ENCODE results near the gene ELP2. TPM values are rescaled to one million over a fixed set of nuclear protein-coding genes. Genes with fewer than 3 reads are reported as not detected.
A peak's percentile ranks its signal among the peaks of the same experiment; 100 is the strongest.

The ELP2 gene
- total RNA-seq, 1 experiment from 2014 or later = 47.3 TPM

- no peaks in the 10 kb centered on the region for H3K9me3 ChIP-seq (ENCODE audit: low read length)
- no peaks in the 10 kb centered on the region for H4K20me1 ChIP-seq (ENCODE audit: low read length)
- ATAC-seq (peak; percentile 54), DNase-seq (peak; percentile 19)
- no TSS peak for BruUV-seq (replicated peaks)
- H2AFZ ChIP-seq (ENCODE audit: low read length) = no peak overlapping the region
- H3K4me2 ChIP-seq (ENCODE audit: low read length) = peak overlapping the region; percentile 57
- no peak overlapping the region for H3K9ac ChIP-seq (ENCODE audit: low read length)
- ChIA-PET POLR2A (ENCODE audit: unreplicated experiment) (no interaction called here), CTCF (interaction anchor here (1.0 kb wide), 1 partner anchor 19 kb away, joined by 3 read pairs; no protein-coding TSS in a partner anchor)
- H3K4me1 ChIP-seq (ENCODE audit: insufficient read depth, low read length) = peaks cover 14% of the 10 kb centered on the region
- no peaks in the 10 kb centered on the region for H3K27me3 ChIP-seq (ENCODE audit: low read length)
- TF ChIP-seq EZH2 (IDR thresholded peaks at IDR 0.05; ENCODE audit: low read length, unreplicated experiment) (no peak), EZH2phosphoT487 (IDR thresholded peaks at IDR 0.05; ENCODE audit: borderline replicate concordance, low read length) (no peak)
- TF ChIP-seq, protein P1, sequence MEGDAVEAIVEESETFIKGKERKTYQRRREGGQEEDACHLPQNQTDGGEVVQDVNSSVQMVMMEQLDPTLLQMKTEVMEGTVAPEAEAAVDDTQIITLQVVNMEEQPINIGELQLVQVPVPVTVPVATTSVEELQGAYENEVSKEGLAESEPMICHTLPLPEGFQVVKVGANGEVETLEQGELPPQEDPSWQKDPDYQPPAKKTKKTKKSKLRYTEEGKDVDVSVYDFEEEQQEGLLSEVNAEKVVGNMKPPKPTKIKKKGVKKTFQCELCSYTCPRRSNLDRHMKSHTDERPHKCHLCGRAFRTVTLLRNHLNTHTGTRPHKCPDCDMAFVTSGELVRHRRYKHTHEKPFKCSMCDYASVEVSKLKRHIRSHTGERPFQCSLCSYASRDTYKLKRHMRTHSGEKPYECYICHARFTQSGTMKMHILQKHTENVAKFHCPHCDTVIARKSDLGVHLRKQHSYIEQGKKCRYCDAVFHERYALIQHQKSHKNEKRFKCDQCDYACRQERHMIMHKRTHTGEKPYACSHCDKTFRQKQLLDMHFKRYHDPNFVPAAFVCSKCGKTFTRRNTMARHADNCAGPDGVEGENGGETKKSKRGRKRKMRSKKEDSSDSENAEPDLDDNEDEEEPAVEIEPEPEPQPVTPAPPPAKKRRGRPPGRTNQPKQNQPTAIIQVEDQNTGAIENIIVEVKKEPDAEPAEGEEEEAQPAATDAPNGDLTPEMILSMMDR (conservative IDR thresholded peaks at IDR 0.05; ENCODE audit: low read depth, low read length) = no peak
- intact Hi-C loops (cut with micrococcal nuclease) = no loop called here
- H3F3A ChIP-seq (ENCODE audit: low read length, unreplicated experiment) = no peaks in the 10 kb centered on the region
- H3K79me2 ChIP-seq (ENCODE audit: low read length) = no peaks in the 10 kb centered on the region
- H3K36me3 ChIP-seq (ENCODE audit: low read depth, low read length) = no peaks in the 10 kb centered on the region
- no peaks in the 10 kb centered on the region for H3K9me2 ChIP-seq (replicated peaks; ENCODE audit: low read length)
- no peak overlapping the region for H3K4me3 ChIP-seq (ENCODE audit: low read length)
- 0 out of 2 replicates have a peak overlapping the region, but pooled peaks have one; percentile 25 for H3K27ac ChIP-seq (ENCODE audit: low read length)
These were observed 20.0 kb upstream of the ELP2 start for GRCh38 chr18:36109737-36110136.

DNA sequence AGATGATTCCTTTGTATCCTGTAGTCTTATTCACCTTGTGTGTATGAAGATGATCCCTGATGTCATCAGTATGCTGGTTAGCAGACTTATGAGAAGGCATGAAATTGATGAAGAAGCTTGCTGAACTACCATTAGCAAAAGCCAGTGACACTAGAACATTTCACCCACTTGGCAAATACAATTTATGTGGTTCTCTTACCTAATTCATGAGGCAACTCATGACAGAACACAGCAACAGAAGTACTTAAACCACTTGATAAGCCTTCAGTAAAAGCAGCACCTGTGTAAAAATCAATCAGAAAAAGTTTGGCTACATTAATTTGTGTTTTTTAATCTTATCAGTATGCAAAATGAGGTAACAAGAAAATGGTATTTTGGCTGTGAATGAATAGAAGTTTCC, 17.4 kb upstream of the ELP2 start:
- ChIA-PET CTCF (no interaction called here), POLR2A (ENCODE audit: unreplicated experiment) (no interaction called here)

GRCh38 chr18:36114251-36114650, 15.4 kb upstream of the ELP2 start:
- Histone ChIP-seq H3K9me2 (replicated peaks; ENCODE audit: low read length) (no peaks in the 10 kb centered on the region), H3K27me3 (ENCODE audit: low read length) (no peaks in the 10 kb centered on the region), H3K27ac (ENCODE audit: low read length) (no peak overlapping the region), H3K36me3 (ENCODE audit: low read depth, low read length) (no peaks in the 10 kb centered on the region), H3K79me2 (ENCODE audit: low read length) (no peaks in the 10 kb centered on the region), H3F3A (ENCODE audit: low read length, unreplicated experiment) (no peaks in the 10 kb centered on the region), H4K20me1 (ENCODE audit: low read length) (no peaks in the 10 kb centered on the region), H3K9ac (ENCODE audit: low read length) (no peak overlapping the region), H3K4me2 (ENCODE audit: low read length) (no peak overlapping the region), H2AFZ (ENCODE audit: low read length) (no peak overlapping the region), H3K4me3 (ENCODE audit: low read length) (no peak overlapping the region), H3K9me3 (ENCODE audit: low read length) (no peaks in the 10 kb centered on the region), H3K4me1 (ENCODE audit: insufficient read depth, low read length) (peaks cover 5% of the 10 kb centered on the region)
- intact Hi-C loops (cut with micrococcal nuclease) = no loop called here
- TF ChIP-seq EZH2 (IDR thresholded peaks at IDR 0.05; ENCODE audit: low read length, unreplicated experiment) (no peak), EZH2phosphoT487 (IDR thresholded peaks at IDR 0.05; ENCODE audit: borderline replicate concordance, low read length) (no peak)
- TF ChIP-seq, protein P1 (conservative IDR thresholded peaks at IDR 0.05; ENCODE audit: low read depth, low read length) = no peak
- POLR2A ChIA-PET (ENCODE audit: unreplicated experiment) = no interaction called here
- CTCF ChIA-PET = no interaction called here
- no peak for DNase-seq
- ATAC-seq = no peak
- no TSS peak for BruUV-seq (replicated peaks)

More for the DNA sequence above, 17.4 kb upstream of the ELP2 start:
- TF ChIP-seq EZH2 (IDR thresholded peaks at IDR 0.05; ENCODE audit: low read length, unreplicated experiment) = no peak
- TF ChIP-seq, protein P1 (conservative IDR thresholded peaks at IDR 0.05; ENCODE audit: low read depth, low read length) = no peak
- TF ChIP-seq EZH2phosphoT487 (IDR thresholded peaks at IDR 0.05; ENCODE audit: borderline replicate concordance, low read length) = no peak
- no peak overlapping the region for H3K4me2 ChIP-seq (ENCODE audit: low read length)
- no peak overlapping the region for H3K4me3 ChIP-seq (ENCODE audit: low read length)
- H3K9me3 ChIP-seq (ENCODE audit: low read length) = no peaks in the 10 kb centered on the region
- H3K27ac ChIP-seq (ENCODE audit: low read length) = no peak overlapping the region
- H3K4me1 ChIP-seq (ENCODE audit: insufficient read depth, low read length) = peaks cover 14% of the 10 kb centered on the region
- no peaks in the 10 kb centered on the region for H3K27me3 ChIP-seq (ENCODE audit: low read length)
- H4K20me1 ChIP-seq (ENCODE audit: low read length) = no peaks in the 10 kb centered on the region
- ATAC-seq (no peak), DNase-seq (no peak)
- H3K79me2 ChIP-seq (ENCODE audit: low read length) = no peaks in the 10 kb centered on the region
- H3K9ac ChIP-seq (ENCODE audit: low read length) = no peak overlapping the region
- no peak overlapping the region for H2AFZ ChIP-seq (ENCODE audit: low read length)
- H3F3A ChIP-seq (ENCODE audit: low read length, unreplicated experiment) = no peaks in the 10 kb centered on the region
- intact Hi-C loops (cut with micrococcal nuclease) = no loop called here
- BruUV-seq (replicated peaks) = no TSS peak
- no peaks in the 10 kb centered on the region for H3K9me2 ChIP-seq (replicated peaks; ENCODE audit: low read length)
- no peaks in the 10 kb centered on the region for H3K36me3 ChIP-seq (ENCODE audit: low read depth, low read length)
